Kidney (tissue), 14 donors: ENCODE data around the gene NFAM1. TPM values are rescaled to one million over a fixed set of nuclear protein-coding genes. Genes with fewer than 3 reads are reported as not detected.

Experiments
- DNase-seq, 5 donors: peaks; one replicate each; pipeline ENCODE4 v3.0.0-alpha.2; 2013 to 2020
- FAIRE-seq: peaks from 2 replicates; lab custom pipeline; 2012; peaks lifted over from hg19 to GRCh38; lab: Jason Lieb, UNC
- H3K27ac ChIP-seq, 2 donors: one replicate each; pipeline ENCODE4 v1.7.0; 2013; ENCODE audit warnings: low read depth in 2 of 2, low read length in 2 of 2, inconsistent platforms in 1 of 2
- H3K27me3 ChIP-seq: one replicate; pipeline ENCODE4 v1.7.1; 2013; ENCODE audit warnings: low read length, inconsistent platforms; ENCODE audit not compliant: control insufficient read depth, insufficient read depth
- H3K36me3 ChIP-seq, 3 donors: one replicate each; pipeline versions ENCODE4 v1.7.0 to v1.7.1; 2013; ENCODE audit warnings: low read length in 3 of 3, control low read depth in 1 of 3, inconsistent platforms in 1 of 3; ENCODE audit not compliant: insufficient read depth in 3 of 3, control insufficient read depth in 2 of 3
- H3K4me1 ChIP-seq, 3 donors: one replicate each; pipeline versions ENCODE4 v1.7.0 to v1.7.1; 2013; ENCODE audit warnings: low read length in 3 of 3, inconsistent platforms in 1 of 3, low read depth in 1 of 3; ENCODE audit not compliant: control insufficient read depth in 2 of 3, insufficient read depth in 2 of 3
- H3K4me3 ChIP-seq, 3 donors: one replicate each; pipeline versions ENCODE4 v1.7.0 to v1.8.1; 2013; ENCODE audit warnings: low read length in 3 of 3, control low read depth in 1 of 3, inconsistent platforms in 1 of 3
- H3K9ac ChIP-seq, 3 donors: one replicate each; pipeline versions ENCODE4 v1.7.0 to v1.7.1; 2013; ENCODE audit warnings: low read length in 3 of 3, control low read depth in 1 of 3, inconsistent platforms in 1 of 3
- H3K9me3 ChIP-seq, 3 donors: one replicate each; pipeline versions ENCODE4 v1.7.0 to v1.7.1; 2013; ENCODE audit warnings: low read length in 3 of 3, control low read depth in 1 of 3, inconsistent platforms in 1 of 3; ENCODE audit not compliant: control insufficient read depth in 2 of 3, insufficient read depth in 1 of 3
- intact Hi-C: fragments of 100-400 bp; cut with DNase I; formaldehyde crosslinking; loops from one replicate; pipeline ENCODE4 v1.11.1; 2022
- polyA plus RNA-seq: library from polyadenylated mRNA; stranded (reverse); fragments of 350-450 nt; fragmentation: Illumina TruSeq; extraction: RNeasy Lipid Tissue Mini Kit (QIAGEN cat#74804); gene quantifications from one replicate; pipeline ENCODE4 v1.2.3, GENCODE V29; 2014; ENCODE audit warnings: low read depth, low replicate concordance; ENCODE audit not compliant: insufficient read depth
- total RNA-seq: library from RNA; stranded (reverse); fragmentation: NEBNext Ultra II Directional; extraction: Animal tissue kit (Norgen Biotek cat#: 25700); gene quantifications from one replicate; pipeline ENCODE4 v1.2.1, GENCODE V29; 2021
- TF ChIP-seq, protein P1 (sequence below): IDR thresholded peaks from 3 replicates; pipeline ENCODE4 v1.5.1; 2012; ENCODE audit warnings: mild to moderate bottlenecking, moderate library complexity, borderline replicate concordance; ENCODE audit not compliant: insufficient read depth; ENCODE audit errors: extremely low read depth
- donor health status: control.
- donor health status: control.
- donor health status: control.
- donor health status: control.
- donor health status: control.
- donor health status: DM: yes; HTN: yes; CAD: no.
- donor health status: Normal renal cell carcinoma (clear cell type).

NFAM1 gene
- total and polyA plus RNA-seq, 2 donors from 2014 or later: 0.60 to 7.9 TPM

DNA sequence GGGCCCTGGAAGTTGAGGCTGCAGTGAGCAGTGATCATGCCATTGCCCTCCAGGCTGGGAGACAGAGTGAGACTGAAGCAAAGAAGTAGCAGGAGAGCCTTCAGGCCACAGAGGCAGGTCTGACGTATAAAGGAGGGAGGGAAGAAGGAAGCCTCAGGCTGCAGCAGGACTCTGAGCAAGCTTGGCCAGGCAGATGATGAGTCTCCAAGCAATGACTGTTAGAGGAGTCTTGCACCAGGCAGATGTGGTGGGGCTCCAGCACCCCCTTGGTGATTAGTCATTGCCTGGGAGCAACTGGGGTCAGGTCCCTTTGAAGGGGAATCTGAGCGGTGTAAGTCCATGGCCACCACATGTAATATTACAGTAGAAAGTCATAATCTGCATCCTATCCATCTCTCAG lies 36.6 kb upstream of the NFAM1 start:
- no peaks in the 10 kb centered on the region for H3K9me3 ChIP-seq
- no peaks in the 10 kb centered on the region for H3K36me3 ChIP-seq
- TF ChIP-seq, protein P1, sequence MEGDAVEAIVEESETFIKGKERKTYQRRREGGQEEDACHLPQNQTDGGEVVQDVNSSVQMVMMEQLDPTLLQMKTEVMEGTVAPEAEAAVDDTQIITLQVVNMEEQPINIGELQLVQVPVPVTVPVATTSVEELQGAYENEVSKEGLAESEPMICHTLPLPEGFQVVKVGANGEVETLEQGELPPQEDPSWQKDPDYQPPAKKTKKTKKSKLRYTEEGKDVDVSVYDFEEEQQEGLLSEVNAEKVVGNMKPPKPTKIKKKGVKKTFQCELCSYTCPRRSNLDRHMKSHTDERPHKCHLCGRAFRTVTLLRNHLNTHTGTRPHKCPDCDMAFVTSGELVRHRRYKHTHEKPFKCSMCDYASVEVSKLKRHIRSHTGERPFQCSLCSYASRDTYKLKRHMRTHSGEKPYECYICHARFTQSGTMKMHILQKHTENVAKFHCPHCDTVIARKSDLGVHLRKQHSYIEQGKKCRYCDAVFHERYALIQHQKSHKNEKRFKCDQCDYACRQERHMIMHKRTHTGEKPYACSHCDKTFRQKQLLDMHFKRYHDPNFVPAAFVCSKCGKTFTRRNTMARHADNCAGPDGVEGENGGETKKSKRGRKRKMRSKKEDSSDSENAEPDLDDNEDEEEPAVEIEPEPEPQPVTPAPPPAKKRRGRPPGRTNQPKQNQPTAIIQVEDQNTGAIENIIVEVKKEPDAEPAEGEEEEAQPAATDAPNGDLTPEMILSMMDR: no peak
- no peak for FAIRE-seq
- no peak overlapping the region for H3K4me3 ChIP-seq
- DNase-seq: peak in 1 of 5 donors; percentile 19
- H3K27ac ChIP-seq: no peak overlapping the region
- no peaks in the 10 kb centered on the region for H3K27me3 ChIP-seq
- peaks cover 0 to 8% (median 5%) of the 10 kb centered on the region in 3 donors for H3K4me1 ChIP-seq
- H3K9ac ChIP-seq: no peak overlapping the region
- intact Hi-C loops: no loop called here

GRCh38 chr22:42462016-42462415 lies 29.8 kb upstream of the NFAM1 start:
- Histone ChIP-seq H3K27me3 (no peaks in the 10 kb centered on the region), H3K36me3 (no peaks in the 10 kb centered on the region), H3K9me3 (no peaks in the 10 kb centered on the region), H3K4me1 (no peaks in the 10 kb centered on the region), H3K4me3 (no peak overlapping the region), H3K27ac (no peak overlapping the region), H3K9ac (no peak overlapping the region)
- DNase-seq: peak in 1 of 5 donors; percentile 3
- TF ChIP-seq, protein P1: no peak
- intact Hi-C loops: no loop called here
- no peak for FAIRE-seq

- Histone ChIP-seq H3K36me3 (no peaks in the 10 kb centered on the region), H3K9me3 (no peaks in the 10 kb centered on the region), H3K4me1 (no peaks in the 10 kb centered on the region), H3K9ac (no peak overlapping the region), H3K27ac (no peak overlapping the region), H3K27me3 (no peaks in the 10 kb centered on the region), H3K4me3 (no peak overlapping the region)
- intact Hi-C loops: no loop called here
- FAIRE-seq: no peak
- peak in 1 of 5 donors; percentile 21 for DNase-seq
- TF ChIP-seq, protein P1: no peak
These were observed 29.3 kb upstream of the NFAM1 start for GRCh38 chr22:42461511-42461910.

DNA sequence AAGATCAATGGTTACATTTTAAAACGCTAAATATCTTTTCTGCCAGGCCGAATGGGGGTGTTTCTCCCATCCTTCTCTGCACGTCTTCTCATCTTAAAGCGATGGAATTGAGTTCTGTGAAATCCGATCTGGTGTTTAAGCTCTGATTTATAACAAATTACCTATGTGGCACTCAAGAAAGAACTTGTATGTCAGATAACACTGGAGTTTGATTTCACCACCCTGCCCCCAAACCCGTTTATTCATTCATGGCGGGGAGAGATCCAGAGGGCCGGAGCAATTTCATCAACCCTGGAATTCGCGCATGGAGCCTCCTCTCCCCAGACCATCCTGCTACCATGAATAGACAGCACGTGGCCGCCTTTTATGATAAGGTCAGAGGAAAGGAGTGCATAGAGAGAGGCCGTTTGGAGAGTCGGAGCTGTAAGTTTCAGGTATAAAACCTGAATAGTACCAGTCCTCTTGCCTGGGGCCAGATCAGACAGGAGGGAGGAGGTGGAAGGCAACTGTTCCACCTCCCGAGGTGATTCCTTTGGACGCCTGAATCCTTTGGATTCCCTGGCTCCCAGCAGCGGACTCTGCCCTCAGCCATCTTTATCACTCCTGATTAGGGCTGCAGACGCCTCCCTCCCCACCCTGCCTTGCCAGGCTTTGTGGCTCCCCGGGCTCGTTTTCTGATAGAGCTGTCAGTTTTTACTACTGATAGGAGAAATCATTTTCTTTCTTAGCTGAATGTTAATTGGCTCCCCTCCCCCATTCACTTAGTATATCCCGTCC lies 27.3 kb upstream of the NFAM1 start:
- TF ChIP-seq, protein P1: no peak
- Histone ChIP-seq H3K4me3 (no peak overlapping the region), H3K4me1 (no peaks in the 10 kb centered on the region), H3K9ac (no peak overlapping the region), H3K27me3 (no peaks in the 10 kb centered on the region), H3K27ac (no peak overlapping the region), H3K9me3 (no peaks in the 10 kb centered on the region), H3K36me3 (no peaks in the 10 kb centered on the region)
- no peak for FAIRE-seq
- peak in 4 of 5 donors; percentile 23 to 56 (median 37) for DNase-seq
- intact Hi-C loops: no loop called here
